ENCODE measurements around the gene CYP39A1. TPM values are rescaled to one million over a fixed set of nuclear protein-coding genes. Genes with fewer than 3 reads are reported as not detected.

Gene CYP39A1
- total RNA-seq, 1 experiment from 2014 or later = not detected

- BruUV-seq (replicated peaks) = no TSS peak
- CTCF ChIA-PET = no interaction called here
- intact Hi-C loops (cut with micrococcal nuclease; ENCODE audit: unreplicated experiment) = no loop called here
- no peaks in the 10 kb centered on the region for H3K4me1 Mint-ChIP-seq (ENCODE audit: low read depth, unreplicated experiment)
- no peaks in the 10 kb centered on the region for H3K9me3 Mint-ChIP-seq (ENCODE audit: unreplicated experiment)
- POLR2A ChIA-PET = no interaction called here
- H3K27ac Mint-ChIP-seq (ENCODE audit: unreplicated experiment) = no peak overlapping the region
- no peaks in the 10 kb centered on the region for H3K9me3 ChIP-seq
- TF ChIP-seq CTCF (IDR thresholded peaks at IDR 0.05; ENCODE audit: insufficient read depth in 1 of 2, low read depth in 1 of 2, low read length in 1 of 2, severe bottlenecking in 1 of 2, unreplicated experiment in 1 of 2) = no peak
- H3K27me3 ChIP-seq (replicated peaks; ENCODE audit: control insufficient read depth, insufficient read depth, low read length) = no peaks in the 10 kb centered on the region
- H3K4me1 ChIP-seq = no peaks in the 10 kb centered on the region
- peaks cover 14% of the 10 kb centered on the region for H3K27me3 Mint-ChIP-seq (ENCODE audit: insufficient read depth, unreplicated experiment)
- H3K4me3 ChIP-seq (ENCODE audit: low read depth, low read length) = no peak overlapping the region
- no peaks in the 10 kb centered on the region for H3K36me3 Mint-ChIP-seq (ENCODE audit: insufficient read depth, unreplicated experiment)
- no peak for DNase-seq
- H3K4me3 Mint-ChIP-seq (ENCODE audit: unreplicated experiment) = no peak overlapping the region
- no peaks in the 10 kb centered on the region for H3K36me3 ChIP-seq (ENCODE audit: control insufficient read depth, insufficient read depth, low read length)
Measured at GRCh38 chr6:46618726-46619125, 33.9 kb downstream of the CYP39A1 start.

GRCh38 chr6:46612645-46613044 lies 40.0 kb downstream of the CYP39A1 start:
- Histone ChIP-seq H3K27me3 (replicated peaks; ENCODE audit: control insufficient read depth, insufficient read depth, low read length) (no peaks in the 10 kb centered on the region), H3K4me1 (no peaks in the 10 kb centered on the region), H3K9me3 (no peaks in the 10 kb centered on the region), H3K36me3 (ENCODE audit: control insufficient read depth, insufficient read depth, low read length) (no peaks in the 10 kb centered on the region), H3K4me3 (ENCODE audit: low read depth, low read length) (no peak overlapping the region)
- no peak for DNase-seq
- H3K36me3 Mint-ChIP-seq (ENCODE audit: insufficient read depth, unreplicated experiment) = no peaks in the 10 kb centered on the region
- H3K4me1 Mint-ChIP-seq (ENCODE audit: low read depth, unreplicated experiment) = no peaks in the 10 kb centered on the region
- H3K27me3 Mint-ChIP-seq (ENCODE audit: insufficient read depth, unreplicated experiment) = peaks cover 9% of the 10 kb centered on the region
- POLR2A ChIA-PET = no interaction called here
- no TSS peak for BruUV-seq (replicated peaks)
- H3K4me3 Mint-ChIP-seq (ENCODE audit: unreplicated experiment) = no peak overlapping the region
- CTCF ChIA-PET = no interaction called here
- TF ChIP-seq CTCF (IDR thresholded peaks at IDR 0.05; ENCODE audit: insufficient read depth in 1 of 2, low read depth in 1 of 2, low read length in 1 of 2, severe bottlenecking in 1 of 2, unreplicated experiment in 1 of 2) = no peak
- H3K9me3 Mint-ChIP-seq (ENCODE audit: unreplicated experiment) = no peaks in the 10 kb centered on the region
- no peak overlapping the region for H3K27ac Mint-ChIP-seq (ENCODE audit: unreplicated experiment)
- intact Hi-C loops (cut with micrococcal nuclease; ENCODE audit: unreplicated experiment) = no loop called here

GRCh38 chr6:46610862-46611553 lies 41.6 kb downstream of the CYP39A1 start:
- H3K36me3 Mint-ChIP-seq (ENCODE audit: insufficient read depth, unreplicated experiment) = no peaks in the 10 kb centered on the region
- no peaks in the 10 kb centered on the region for H3K27me3 ChIP-seq (replicated peaks; ENCODE audit: control insufficient read depth, insufficient read depth, low read length)
- TF ChIP-seq CTCF (IDR thresholded peaks at IDR 0.05; ENCODE audit: insufficient read depth in 1 of 2, low read depth in 1 of 2, low read length in 1 of 2, severe bottlenecking in 1 of 2, unreplicated experiment in 1 of 2) = no peak
- POLR2A ChIA-PET = no interaction called here
- no peak overlapping the region for H3K4me3 Mint-ChIP-seq (ENCODE audit: unreplicated experiment)
- no peak overlapping the region for H3K27ac Mint-ChIP-seq (ENCODE audit: unreplicated experiment)
- intact Hi-C loops (cut with micrococcal nuclease; ENCODE audit: unreplicated experiment) = no loop called here
- H3K4me1 Mint-ChIP-seq (ENCODE audit: low read depth, unreplicated experiment) = no peaks in the 10 kb centered on the region
- no peak for DNase-seq
- no peak overlapping the region for H3K4me3 ChIP-seq (ENCODE audit: low read depth, low read length)
- no peaks in the 10 kb centered on the region for H3K36me3 ChIP-seq (ENCODE audit: control insufficient read depth, insufficient read depth, low read length)
- no TSS peak for BruUV-seq (replicated peaks)
- H3K4me1 ChIP-seq = no peaks in the 10 kb centered on the region
- H3K27me3 Mint-ChIP-seq (ENCODE audit: insufficient read depth, unreplicated experiment) = peaks cover 2% of the 10 kb centered on the region
- H3K9me3 ChIP-seq = no peaks in the 10 kb centered on the region
- CTCF ChIA-PET = no interaction called here
- no peaks in the 10 kb centered on the region for H3K9me3 Mint-ChIP-seq (ENCODE audit: unreplicated experiment)
